ENCODE measurements around the gene RNF224. TPM values are rescaled to one million over a fixed set of nuclear protein-coding genes. Genes with fewer than 3 reads are reported as not detected.

RNF224 gene
- total RNA-seq, 1 experiment from 2014 or later, result not detected

DNA sequence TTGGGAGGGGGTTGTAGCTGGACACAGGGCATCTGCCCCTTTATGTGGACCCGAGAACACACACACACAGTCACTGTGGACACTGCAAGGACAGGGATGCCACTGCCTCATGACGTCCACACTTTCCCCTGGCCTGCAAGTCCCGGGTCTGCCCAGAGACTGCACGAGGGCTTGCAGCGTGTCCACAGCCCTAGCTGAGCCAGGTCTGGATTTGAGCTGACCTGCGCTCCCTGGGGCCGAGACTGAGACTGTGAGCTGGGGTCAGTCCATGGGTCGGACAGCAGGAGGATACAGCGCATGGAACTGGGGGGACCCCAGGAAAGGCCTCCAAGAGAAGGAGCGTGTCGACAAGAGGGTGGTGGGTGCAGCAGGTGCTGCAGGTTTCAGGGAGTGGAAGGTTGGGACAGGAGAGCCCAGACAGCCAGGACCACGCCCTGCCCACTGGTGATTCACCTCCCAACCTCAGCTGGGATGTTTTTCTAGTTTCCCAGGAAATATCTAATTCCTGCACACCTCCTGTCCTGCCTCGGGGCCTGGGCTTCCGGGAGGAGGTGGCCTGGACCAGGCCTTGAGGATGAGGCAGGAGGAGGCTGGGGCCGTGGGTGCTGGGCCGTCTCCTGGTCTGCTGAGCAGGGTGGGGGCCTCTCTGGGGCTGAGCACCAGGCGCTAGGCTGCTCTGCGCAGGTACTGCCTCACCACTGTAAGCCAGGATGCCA lies 806 bp upstream of the RNF224 start:
- H3K27me3 ChIP-seq (replicated peaks; ENCODE audit: insufficient read depth, low read depth, low read length, poor library complexity), result no peaks in the 10 kb centered on the region
- TF ChIP-seq EZH2 (IDR thresholded peaks at IDR 0.05; ENCODE audit: borderline replicate concordance, low read depth, low read length, poor library complexity, severe bottlenecking), result no peak
- TF ChIP-seq, protein P1, sequence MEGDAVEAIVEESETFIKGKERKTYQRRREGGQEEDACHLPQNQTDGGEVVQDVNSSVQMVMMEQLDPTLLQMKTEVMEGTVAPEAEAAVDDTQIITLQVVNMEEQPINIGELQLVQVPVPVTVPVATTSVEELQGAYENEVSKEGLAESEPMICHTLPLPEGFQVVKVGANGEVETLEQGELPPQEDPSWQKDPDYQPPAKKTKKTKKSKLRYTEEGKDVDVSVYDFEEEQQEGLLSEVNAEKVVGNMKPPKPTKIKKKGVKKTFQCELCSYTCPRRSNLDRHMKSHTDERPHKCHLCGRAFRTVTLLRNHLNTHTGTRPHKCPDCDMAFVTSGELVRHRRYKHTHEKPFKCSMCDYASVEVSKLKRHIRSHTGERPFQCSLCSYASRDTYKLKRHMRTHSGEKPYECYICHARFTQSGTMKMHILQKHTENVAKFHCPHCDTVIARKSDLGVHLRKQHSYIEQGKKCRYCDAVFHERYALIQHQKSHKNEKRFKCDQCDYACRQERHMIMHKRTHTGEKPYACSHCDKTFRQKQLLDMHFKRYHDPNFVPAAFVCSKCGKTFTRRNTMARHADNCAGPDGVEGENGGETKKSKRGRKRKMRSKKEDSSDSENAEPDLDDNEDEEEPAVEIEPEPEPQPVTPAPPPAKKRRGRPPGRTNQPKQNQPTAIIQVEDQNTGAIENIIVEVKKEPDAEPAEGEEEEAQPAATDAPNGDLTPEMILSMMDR (conservative IDR thresholded peaks at IDR 0.05; ENCODE audit: low read depth, low read length), result no peak
- intact Hi-C loops (cut with micrococcal nuclease; ENCODE audit: unreplicated experiment), result loop anchor here (1.0 kb wide), 1 partner anchor 108 kb away; no protein-coding TSS in a partner anchor
- no peak overlapping the region for H3K27ac ChIP-seq (ENCODE audit: low read depth, low read length, poor library complexity, severe bottlenecking)
- BruUV-seq (replicated peaks), result no TSS peak
- H3K9me3 ChIP-seq (ENCODE audit: low read depth, low read length, poor library complexity, severe bottlenecking), result no peaks in the 10 kb centered on the region
- no peak overlapping the region for H3K4me3 ChIP-seq (ENCODE audit: low read depth, low read length, poor library complexity, severe bottlenecking)
- H3K36me3 ChIP-seq (ENCODE audit: insufficient read depth, low read length, poor library complexity, severe bottlenecking), result no peaks in the 10 kb centered on the region
- ChIA-PET POLR2A (ENCODE audit: low non-redundant PET) (interaction anchor here (1.4 kb wide), 1 partner anchor 14 kb away, joined by 3 read pairs; no protein-coding TSS in a partner anchor), CTCF (interaction anchor here (1.8 kb wide), 1 partner anchor 10 kb away, joined by 10 read pairs; no protein-coding TSS in a partner anchor)
- H3K4me1 ChIP-seq (ENCODE audit: insufficient read depth, low read length, poor library complexity, severe bottlenecking), result peaks cover 9% of the 10 kb centered on the region
- no peak for DNase-seq (ENCODE audit: low spot score)

DNA sequence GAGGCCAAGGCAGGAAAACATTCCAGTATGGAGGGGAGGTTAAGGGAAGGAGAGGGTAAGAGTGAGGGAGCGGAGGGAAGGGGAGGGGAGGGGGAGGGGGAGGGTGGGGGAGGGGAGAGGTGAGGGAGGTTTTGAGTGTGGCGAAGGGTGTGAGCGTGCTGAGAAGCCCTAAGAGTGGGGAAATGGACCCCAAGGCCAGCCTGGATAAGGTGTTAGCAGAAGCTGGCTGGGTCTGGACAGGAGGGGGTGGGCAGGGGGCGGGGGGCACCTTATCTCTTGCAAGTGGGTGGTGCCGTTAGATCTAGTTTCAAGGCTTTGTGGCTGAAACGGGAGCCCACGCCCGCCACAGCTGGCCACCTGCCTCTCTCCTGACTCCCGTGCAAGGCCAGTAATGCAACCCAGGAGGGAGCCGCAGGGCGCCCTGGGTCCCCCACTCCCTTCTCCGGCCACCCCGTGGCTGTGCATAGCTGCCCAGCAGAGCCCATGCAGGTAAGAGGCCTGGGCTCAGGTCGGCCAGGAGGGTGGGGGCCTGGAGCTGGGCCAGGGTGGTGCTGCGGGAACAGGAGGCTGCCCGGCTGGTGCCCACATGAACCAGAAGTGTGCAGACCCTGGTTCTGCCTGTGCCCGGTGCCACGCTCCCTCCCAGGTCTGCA lies 677 bp downstream of the RNF224 start:
- Histone ChIP-seq H3K4me1 (ENCODE audit: insufficient read depth, low read length, poor library complexity, severe bottlenecking) (peaks cover 2% of the 10 kb centered on the region), H3K27ac (ENCODE audit: low read depth, low read length, poor library complexity, severe bottlenecking) (no peak overlapping the region), H3K27me3 (replicated peaks; ENCODE audit: insufficient read depth, low read depth, low read length, poor library complexity) (no peaks in the 10 kb centered on the region), H3K4me3 (ENCODE audit: low read depth, low read length, poor library complexity, severe bottlenecking) (no peak overlapping the region), H3K9me3 (ENCODE audit: low read depth, low read length, poor library complexity, severe bottlenecking) (no peaks in the 10 kb centered on the region), H3K36me3 (ENCODE audit: insufficient read depth, low read length, poor library complexity, severe bottlenecking) (no peaks in the 10 kb centered on the region)
- no peak for DNase-seq (ENCODE audit: low spot score)
- POLR2A ChIA-PET (ENCODE audit: low non-redundant PET), result interaction anchor here (1.4 kb wide), 1 partner anchor 12 kb away, joined by 3 read pairs; no protein-coding TSS in a partner anchor
- TF ChIP-seq, protein P1 (conservative IDR thresholded peaks at IDR 0.05; ENCODE audit: low read depth, low read length), result no peak
- no peak for TF ChIP-seq EZH2 (IDR thresholded peaks at IDR 0.05; ENCODE audit: borderline replicate concordance, low read depth, low read length, poor library complexity, severe bottlenecking)
- BruUV-seq (replicated peaks), result no TSS peak
- CTCF ChIA-PET, result interaction anchor here (1.0 to 1.8 kb wide), 4 partner anchors 9 to 181 kb away, joined by 3 to 10 read pairs (median 6); partner anchors contain the start of gene NPDC1
- intact Hi-C loops (cut with micrococcal nuclease; ENCODE audit: unreplicated experiment), result loop anchor here (1.0 kb wide), 1 partner anchor 110 kb away; no protein-coding TSS in a partner anchor

DNA sequence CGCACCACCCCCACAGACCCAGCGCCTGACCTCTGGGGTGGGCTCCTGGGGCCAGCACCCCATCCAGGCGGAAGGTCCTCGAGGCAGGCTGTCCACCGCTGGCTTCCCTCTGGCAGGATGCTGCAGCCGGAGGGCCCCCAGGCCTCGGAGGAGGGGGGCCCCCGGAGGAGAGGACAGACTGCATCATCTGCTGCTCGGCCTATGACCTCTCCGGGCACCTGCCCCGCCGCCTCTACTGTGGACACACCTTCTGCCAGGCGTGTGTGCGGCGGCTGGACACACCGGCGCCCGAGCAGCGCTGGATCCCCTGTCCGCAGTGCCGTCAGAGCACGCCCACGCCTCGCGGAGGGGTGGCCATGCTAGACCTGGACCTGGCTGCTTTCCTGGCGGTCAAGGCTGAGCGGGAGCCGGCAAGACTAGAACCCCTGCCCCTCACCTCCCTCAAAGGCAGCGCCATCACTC lies 1.2 kb downstream of the RNF224 start:
- no peaks in the 10 kb centered on the region for H3K27me3 ChIP-seq (replicated peaks; ENCODE audit: insufficient read depth, low read depth, low read length, poor library complexity)
- H3K27ac ChIP-seq (ENCODE audit: low read depth, low read length, poor library complexity, severe bottlenecking), result no peak overlapping the region
- TF ChIP-seq, protein P1 (conservative IDR thresholded peaks at IDR 0.05; ENCODE audit: low read depth, low read length), result no peak
- TF ChIP-seq EZH2 (IDR thresholded peaks at IDR 0.05; ENCODE audit: borderline replicate concordance, low read depth, low read length, poor library complexity, severe bottlenecking), result no peak
- no TSS peak for BruUV-seq (replicated peaks)
- H3K4me1 ChIP-seq (ENCODE audit: insufficient read depth, low read length, poor library complexity, severe bottlenecking), result no peaks in the 10 kb centered on the region
- H3K4me3 ChIP-seq (ENCODE audit: low read depth, low read length, poor library complexity, severe bottlenecking), result no peak overlapping the region
- H3K36me3 ChIP-seq (ENCODE audit: insufficient read depth, low read length, poor library complexity, severe bottlenecking), result no peaks in the 10 kb centered on the region
- intact Hi-C loops (cut with micrococcal nuclease; ENCODE audit: unreplicated experiment), result no loop called here
- no peak for DNase-seq (ENCODE audit: low spot score)
- no peaks in the 10 kb centered on the region for H3K9me3 ChIP-seq (ENCODE audit: low read depth, low read length, poor library complexity, severe bottlenecking)
- ChIA-PET CTCF (no interaction called here), POLR2A (ENCODE audit: low non-redundant PET) (no interaction called here)

Data from A673 (cell line).